Measurements from ENCODE around the gene LYAR.
"Not testable (repeated sequence)": the region's sequence is repeated elsewhere in the genome, so short reads cannot be mapped to it uniquely, and the experiment has no call there.

LYAR gene

DNA sequence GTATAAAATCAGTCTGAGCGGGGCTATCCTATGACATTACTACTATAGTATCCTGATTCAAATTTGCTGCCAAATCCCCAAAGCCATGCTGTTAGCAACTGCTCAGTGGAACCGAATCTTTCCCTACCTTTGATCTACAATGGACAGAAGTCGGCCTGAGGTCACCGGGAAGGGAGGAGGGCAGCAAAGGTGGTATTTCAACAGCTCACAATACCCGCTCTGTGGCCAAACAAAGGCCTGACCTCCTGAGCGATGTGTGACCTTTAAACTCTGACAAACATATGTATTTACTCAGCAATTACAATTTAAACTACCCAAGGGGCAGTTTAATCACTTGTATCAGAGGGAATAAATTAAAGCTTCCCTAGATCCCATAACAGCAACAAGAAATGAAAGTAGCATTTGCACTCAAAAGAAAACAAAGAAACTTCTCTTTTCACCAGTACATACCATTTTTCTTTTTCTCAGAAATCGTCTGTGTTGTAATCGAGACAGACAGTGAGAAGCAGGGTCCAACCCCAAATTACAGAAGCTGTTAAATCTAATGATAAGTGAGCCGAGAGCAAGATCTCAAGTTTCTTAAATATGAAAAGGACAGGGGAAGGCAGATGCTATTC is 30.4 kb downstream of the LYAR start:
- Histone ChIP-seq H3K4me1 (ENCODE audit: control insufficient read depth, insufficient read depth, low read length) (peaks cover 3% of the 10 kb centered on the region), H3K36me3 (ENCODE audit: insufficient read depth, low read length) (no peaks in the 10 kb centered on the region), H3K9me3 (replicated peaks; ENCODE audit: low read length) (no peaks in the 10 kb centered on the region), H3K4me3 (ENCODE audit: low read length) (no peak overlapping the region), H3K27me3 (ENCODE audit: control insufficient read depth, insufficient read depth, low read length) (peaks cover 18% of the 10 kb centered on the region), H3K9ac (ENCODE audit: low read depth, low read length) (no peak overlapping the region), H3K4me2 (ENCODE audit: low read length) (peak overlapping the region; percentile 39)

DNA sequence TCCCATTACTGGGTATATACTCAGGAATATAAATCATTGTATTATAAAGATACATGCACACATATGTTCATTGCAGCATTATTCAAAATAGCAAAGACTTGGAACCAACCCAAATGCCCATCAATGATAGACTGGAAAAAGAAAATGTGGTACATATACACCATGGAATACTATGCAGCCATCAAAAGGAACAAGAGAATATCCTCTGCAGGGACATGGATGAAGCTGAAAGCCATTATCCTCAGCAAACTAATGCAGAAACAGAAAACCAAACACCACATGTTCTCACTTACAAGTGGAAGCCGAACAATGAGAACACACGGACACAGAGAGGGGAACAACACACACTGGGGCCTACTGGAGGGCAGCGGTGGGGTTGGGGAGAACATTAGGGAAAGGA is 32.2 kb downstream of the LYAR start:
- H3K9ac ChIP-seq (ENCODE audit: low read depth, low read length); H3K4me1 ChIP-seq (ENCODE audit: control insufficient read depth, insufficient read depth, low read length); H3K9me3 ChIP-seq (replicated peaks; ENCODE audit: low read length); H3K4me3 ChIP-seq (ENCODE audit: low read length); H3K36me3 ChIP-seq (ENCODE audit: insufficient read depth, low read length); H3K4me2 ChIP-seq (ENCODE audit: low read length): not testable (repeated sequence)
- peaks cover 25% of the 10 kb centered on the region for H3K27me3 ChIP-seq (ENCODE audit: control insufficient read depth, insufficient read depth, low read length)

DNA sequence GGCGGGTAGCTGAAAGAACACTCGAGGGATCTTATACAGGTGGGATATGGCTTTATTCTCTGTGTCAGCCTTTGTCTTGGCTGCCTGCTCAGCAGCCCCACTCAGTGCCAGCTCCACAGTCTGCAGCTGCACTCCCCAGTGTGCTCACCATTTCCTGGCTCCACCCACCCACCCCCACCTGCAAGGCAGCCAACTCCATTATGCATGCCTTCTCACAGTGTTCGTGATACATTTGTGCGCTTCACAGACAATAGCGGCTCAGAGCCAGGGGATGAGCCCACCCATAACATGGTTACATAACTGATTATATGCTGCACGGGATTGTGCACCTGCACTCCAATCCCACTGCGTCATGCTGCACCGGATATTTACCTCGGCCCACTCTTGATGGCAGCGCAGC is 33.2 kb downstream of the LYAR start:
- Histone ChIP-seq H3K4me2 (ENCODE audit: low read length) (no peak overlapping the region), H3K36me3 (ENCODE audit: insufficient read depth, low read length) (no peaks in the 10 kb centered on the region), H3K27me3 (ENCODE audit: control insufficient read depth, insufficient read depth, low read length) (peaks cover 25% of the 10 kb centered on the region), H3K4me3 (ENCODE audit: low read length) (no peak overlapping the region), H3K9ac (ENCODE audit: low read depth, low read length) (no peak overlapping the region), H3K4me1 (ENCODE audit: control insufficient read depth, insufficient read depth, low read length) (peaks cover 3% of the 10 kb centered on the region), H3K9me3 (replicated peaks; ENCODE audit: low read length) (no peaks in the 10 kb centered on the region)

DNA sequence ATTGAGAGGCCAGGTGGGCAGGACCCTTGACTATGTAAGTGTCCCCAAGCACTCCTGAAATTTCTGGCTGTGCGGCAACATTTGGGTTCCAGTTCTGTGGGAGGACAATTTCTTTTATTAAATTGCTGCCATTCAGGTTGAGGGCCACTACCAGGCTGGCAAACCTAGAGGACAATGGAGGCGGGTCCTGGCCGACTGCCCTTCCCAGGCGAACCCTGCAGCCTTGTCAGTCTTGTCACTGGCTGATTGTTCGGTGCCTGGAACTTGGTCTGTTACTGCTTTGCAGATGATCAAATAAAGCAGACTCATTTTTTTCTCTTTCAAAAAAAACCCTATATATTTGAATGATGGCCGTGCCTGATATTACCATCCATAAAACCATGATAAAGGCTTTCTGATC is 35.3 kb downstream of the LYAR start:
- H3K4me1 ChIP-seq (ENCODE audit: control insufficient read depth, insufficient read depth, low read length) = no peaks in the 10 kb centered on the region
- H3K9ac ChIP-seq (ENCODE audit: low read depth, low read length) = no peak overlapping the region

DNA sequence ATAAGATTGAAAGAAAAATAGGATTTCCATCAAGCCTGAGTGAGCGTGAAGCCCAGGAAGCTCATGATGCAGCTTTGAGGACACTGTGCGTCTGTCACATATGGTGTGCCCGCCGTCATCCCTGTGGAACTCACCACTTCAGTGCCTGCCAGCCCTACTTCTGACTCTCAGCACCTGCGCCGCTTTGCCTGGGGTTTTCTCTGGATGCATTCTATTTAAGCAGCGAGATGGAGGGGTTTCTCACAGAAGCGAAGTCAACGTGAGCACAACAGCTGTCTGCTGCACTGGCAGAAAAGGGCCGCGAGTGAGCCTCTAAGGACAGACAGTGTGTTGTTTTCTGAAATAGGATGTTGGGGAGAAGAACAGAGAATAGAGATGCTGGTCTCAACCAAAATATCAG is 35.8 kb downstream of the LYAR start:
- Histone ChIP-seq H3K4me1 (ENCODE audit: control insufficient read depth, insufficient read depth, low read length) (peaks cover under 1% of the 10 kb centered on the region), H3K4me3 (ENCODE audit: low read length) (no peak overlapping the region), H3K27me3 (ENCODE audit: control insufficient read depth, insufficient read depth, low read length) (peaks cover 25% of the 10 kb centered on the region), H3K4me2 (ENCODE audit: low read length) (no peak overlapping the region), H3K36me3 (ENCODE audit: insufficient read depth, low read length) (no peaks in the 10 kb centered on the region), H3K9me3 (replicated peaks; ENCODE audit: low read length) (no peaks in the 10 kb centered on the region), H3K9ac (ENCODE audit: low read depth, low read length) (no peak overlapping the region)

More for the DNA sequence above, 35.3 kb downstream of the LYAR start:
- H3K27me3 ChIP-seq (ENCODE audit: control insufficient read depth, insufficient read depth, low read length) = peaks cover 25% of the 10 kb centered on the region
- H3K4me2 ChIP-seq (ENCODE audit: low read length) = no peak overlapping the region
- H3K9me3 ChIP-seq (replicated peaks; ENCODE audit: low read length) = no peaks in the 10 kb centered on the region
- H3K36me3 ChIP-seq (ENCODE audit: insufficient read depth, low read length) = no peaks in the 10 kb centered on the region
- no peak overlapping the region for H3K4me3 ChIP-seq (ENCODE audit: low read length)

DNA sequence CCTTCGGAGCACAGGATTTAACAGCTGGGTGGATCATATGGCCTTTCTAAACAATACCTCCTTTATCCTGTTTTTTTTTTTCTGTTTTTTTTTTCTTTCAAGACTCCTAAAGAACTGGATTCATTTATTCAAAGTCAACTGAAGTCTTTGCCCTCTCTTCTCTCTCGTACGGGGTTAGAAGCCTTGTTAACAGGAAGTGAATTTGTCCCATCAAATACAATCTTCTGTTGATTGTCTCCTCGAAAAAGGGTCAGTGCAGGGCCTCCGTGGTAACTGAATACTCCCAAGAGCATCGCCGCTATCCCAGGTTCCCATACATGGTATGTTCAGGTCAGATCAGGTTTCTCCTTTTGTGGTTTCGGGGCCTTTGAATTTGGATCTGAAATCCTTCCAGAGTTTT is 40.1 kb downstream of the LYAR start:
- peaks cover 15% of the 10 kb centered on the region for H3K4me1 ChIP-seq (ENCODE audit: control insufficient read depth, insufficient read depth, low read length)
- H3K9me3 ChIP-seq (replicated peaks; ENCODE audit: low read length) = no peaks in the 10 kb centered on the region
- no peak overlapping the region for H3K9ac ChIP-seq (ENCODE audit: low read depth, low read length)
- no peak overlapping the region for H3K4me2 ChIP-seq (ENCODE audit: low read length)
- peaks cover 10% of the 10 kb centered on the region for H3K27me3 ChIP-seq (ENCODE audit: control insufficient read depth, insufficient read depth, low read length)
- peaks cover 4% of the 10 kb centered on the region for H3K36me3 ChIP-seq (ENCODE audit: insufficient read depth, low read length)
- H3K4me3 ChIP-seq (ENCODE audit: low read length) = no peak overlapping the region

DNA sequence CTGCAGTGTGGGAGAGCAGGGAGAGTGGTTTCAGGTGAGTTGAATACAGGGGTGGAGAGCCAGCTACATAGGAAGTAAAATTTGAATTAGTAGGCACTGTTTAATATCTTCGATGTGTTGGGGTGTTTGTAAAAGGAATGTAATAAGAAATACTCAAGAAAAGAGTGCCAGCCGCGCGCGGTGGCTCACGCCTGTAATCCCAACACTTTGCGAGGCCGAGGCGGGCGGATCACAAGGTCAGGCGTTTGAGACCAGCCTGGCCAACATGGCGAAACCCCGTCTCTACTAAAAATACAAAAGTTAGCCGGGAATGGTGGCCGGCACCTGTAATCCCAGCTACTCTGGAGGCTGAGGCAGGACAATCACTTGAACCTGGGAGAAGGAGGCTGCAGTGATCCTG is 40.6 kb downstream of the LYAR start:
- not testable (repeated sequence) for H3K9me3 ChIP-seq (replicated peaks; ENCODE audit: low read length); H3K9ac ChIP-seq (ENCODE audit: low read depth, low read length); H3K36me3 ChIP-seq (ENCODE audit: insufficient read depth, low read length); H3K27me3 ChIP-seq (ENCODE audit: control insufficient read depth, insufficient read depth, low read length)
- H3K4me2 ChIP-seq (ENCODE audit: low read length) = peak overlapping the region; percentile 88
- H3K4me3 ChIP-seq (ENCODE audit: low read length) = peak overlapping the region; percentile 92
- peaks cover 15% of the 10 kb centered on the region for H3K4me1 ChIP-seq (ENCODE audit: control insufficient read depth, insufficient read depth, low read length)

DNA sequence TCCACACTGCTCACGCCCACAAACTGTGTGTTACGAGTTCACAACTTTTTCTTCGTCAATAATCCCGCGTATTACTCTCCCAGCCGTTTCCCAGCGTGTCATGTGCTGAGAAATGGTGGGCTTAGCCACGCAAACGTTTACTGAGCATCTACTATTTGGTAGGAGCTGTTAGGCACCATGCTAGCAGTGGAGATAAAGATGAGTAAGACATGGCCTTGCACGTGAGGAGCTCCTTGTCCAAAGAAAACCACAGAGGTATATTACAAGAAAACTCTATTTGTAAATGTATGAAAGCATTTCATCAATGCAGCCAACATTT is 41.1 kb downstream of the LYAR start:
- Histone ChIP-seq H3K9ac (ENCODE audit: low read depth, low read length) (peak overlapping the region; percentile 98), H3K4me3 (ENCODE audit: low read length) (peak overlapping the region; percentile 92), H3K27me3 (ENCODE audit: control insufficient read depth, insufficient read depth, low read length) (peaks cover under 1% of the 10 kb centered on the region), H3K9me3 (replicated peaks; ENCODE audit: low read length) (no peaks in the 10 kb centered on the region), H3K4me2 (ENCODE audit: low read length) (peak overlapping the region; percentile 88), H3K4me1 (ENCODE audit: control insufficient read depth, insufficient read depth, low read length) (peaks cover 15% of the 10 kb centered on the region), H3K36me3 (ENCODE audit: insufficient read depth, low read length) (peaks cover 11% of the 10 kb centered on the region)

DNA sequence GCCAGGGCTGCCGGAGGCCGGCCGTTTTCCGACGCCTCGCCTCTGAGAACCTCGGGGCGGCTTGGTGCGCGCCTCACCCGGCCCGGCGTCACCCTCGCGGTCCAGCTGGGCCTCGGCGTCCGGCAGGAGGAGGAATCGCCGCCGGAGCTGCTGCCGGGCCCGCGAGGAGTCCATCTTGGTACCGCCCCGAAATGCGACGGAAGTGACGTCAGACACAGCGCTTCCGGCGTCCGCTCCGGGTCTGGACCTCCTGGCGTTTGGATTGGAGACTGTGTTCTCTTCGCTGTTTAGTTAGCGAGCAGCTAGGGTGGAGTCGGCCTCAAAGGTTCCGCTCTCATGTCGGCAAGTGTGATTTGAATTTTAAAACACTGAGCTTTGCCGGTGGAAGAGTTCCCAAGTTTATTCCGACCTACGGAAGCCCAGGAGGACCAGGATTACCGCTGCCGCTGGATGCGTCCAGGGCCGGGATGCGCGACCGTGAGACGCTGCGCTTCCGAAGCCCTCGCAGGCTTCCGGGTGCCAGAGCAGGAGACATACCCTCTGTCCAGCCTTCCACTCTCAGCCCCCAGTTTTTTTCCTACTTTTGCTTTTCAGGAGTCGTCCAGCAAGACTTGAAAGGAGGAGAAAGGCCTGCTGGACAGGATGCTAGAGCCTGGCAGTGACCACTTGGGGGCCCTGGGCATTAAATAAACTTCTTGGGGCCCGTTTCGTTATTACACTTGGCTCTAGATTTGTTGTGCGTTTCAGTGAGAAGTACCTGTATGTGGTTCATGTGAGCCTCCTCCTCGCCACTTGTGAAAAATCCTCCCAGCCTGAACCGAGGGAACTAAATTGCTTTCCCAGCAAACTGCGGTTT is 41.7 kb downstream of the LYAR start, which contains the start of gene TMEM128:
Gene TMEM128 (minus strand): TSS at position 195 of the 856 bp plus-strand sequence. CDS start 21 bp downstream, at position 174.
- Histone ChIP-seq H3K4me3 (ENCODE audit: low read length) (peak within 1 kb of the TSS; percentile 92), H3K4me1 (ENCODE audit: control insufficient read depth, insufficient read depth, low read length) (peaks cover 15% of the 10 kb centered on the region), H3K27me3 (ENCODE audit: control insufficient read depth, insufficient read depth, low read length) (no peaks in the 10 kb centered on the region), H3K9ac (ENCODE audit: low read depth, low read length) (peak within 1 kb of the TSS; percentile 98), H3K4me2 (ENCODE audit: low read length) (peak within 1 kb of the TSS; percentile 88), H3K9me3 (replicated peaks; ENCODE audit: low read length) (no peaks in the 10 kb centered on the region), H3K36me3 (ENCODE audit: insufficient read depth, low read length) (peaks cover 17% of the 10 kb centered on the region)

DNA sequence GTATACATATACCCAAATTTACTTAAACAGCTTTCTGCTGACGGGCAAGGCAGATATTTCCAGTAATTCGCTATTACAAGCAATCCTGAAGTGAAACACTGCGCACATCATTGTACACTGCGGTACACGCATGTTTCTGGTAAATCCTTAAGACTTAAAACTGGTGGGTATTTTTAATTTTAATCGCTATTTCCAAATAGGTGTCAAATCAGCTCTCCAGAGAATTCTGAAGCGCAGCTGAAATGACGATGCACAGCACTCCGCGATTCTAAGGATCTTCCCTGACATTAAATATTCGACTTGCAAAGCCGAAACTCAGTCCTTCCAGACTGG is 42.3 kb downstream of the LYAR start:
- Histone ChIP-seq H3K9me3 (replicated peaks; ENCODE audit: low read length) (no peaks in the 10 kb centered on the region), H3K4me1 (ENCODE audit: control insufficient read depth, insufficient read depth, low read length) (peaks cover 15% of the 10 kb centered on the region), H3K36me3 (ENCODE audit: insufficient read depth, low read length) (peaks cover 17% of the 10 kb centered on the region), H3K27me3 (ENCODE audit: control insufficient read depth, insufficient read depth, low read length) (no peaks in the 10 kb centered on the region), H3K9ac (ENCODE audit: low read depth, low read length) (peak overlapping the region; percentile 98), H3K4me2 (ENCODE audit: low read length) (peak overlapping the region; percentile 88), H3K4me3 (ENCODE audit: low read length) (peak overlapping the region; percentile 92)

DNA sequence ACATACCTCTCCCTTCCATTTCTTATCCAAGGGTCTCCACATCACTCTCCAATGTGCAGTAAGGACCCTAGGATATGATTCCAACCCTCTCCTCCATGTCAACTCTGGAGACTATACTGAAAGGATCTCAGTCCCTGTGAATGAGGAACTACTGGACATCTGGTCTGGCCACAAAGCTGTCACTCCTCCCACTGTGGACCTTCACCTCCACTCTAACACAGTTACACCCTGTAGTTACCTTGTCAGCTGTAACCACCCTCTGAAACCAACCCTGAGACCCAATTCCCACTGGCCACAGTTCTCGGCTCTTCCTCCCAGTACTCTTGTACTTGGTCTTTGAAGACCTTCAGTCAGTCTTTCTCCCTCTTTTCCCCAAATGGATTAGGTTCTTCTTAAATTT is 44.8 kb downstream of the LYAR start:
- no peaks in the 10 kb centered on the region for H3K9me3 ChIP-seq (replicated peaks; ENCODE audit: low read length)
- no peak overlapping the region for H3K4me2 ChIP-seq (ENCODE audit: low read length)
- H3K9ac ChIP-seq (ENCODE audit: low read depth, low read length) = no peak overlapping the region
- H3K4me1 ChIP-seq (ENCODE audit: control insufficient read depth, insufficient read depth, low read length) = peaks cover 15% of the 10 kb centered on the region
- no peak overlapping the region for H3K4me3 ChIP-seq (ENCODE audit: low read length)
- peaks cover 27% of the 10 kb centered on the region for H3K36me3 ChIP-seq (ENCODE audit: insufficient read depth, low read length)
- H3K27me3 ChIP-seq (ENCODE audit: control insufficient read depth, insufficient read depth, low read length) = no peaks in the 10 kb centered on the region

DNA sequence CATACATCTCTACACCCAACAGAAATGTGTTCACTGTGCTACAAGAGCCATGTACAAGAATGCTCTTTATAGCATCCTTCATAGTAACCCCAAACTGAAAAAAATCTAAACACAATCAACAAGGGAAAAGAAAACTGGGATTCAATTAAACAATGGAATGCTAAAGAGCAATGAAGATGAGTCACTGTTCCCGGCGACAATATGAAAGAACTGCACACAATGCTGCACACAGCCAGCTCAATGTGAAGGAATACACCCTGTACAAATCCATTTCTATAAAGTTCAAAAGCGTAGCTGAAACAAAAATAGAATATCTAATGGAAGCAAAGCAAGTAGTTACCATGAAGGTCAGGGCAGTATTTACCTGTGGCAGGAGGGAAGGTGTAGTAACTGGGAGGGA is 50.4 kb downstream of the LYAR start:
- not testable (repeated sequence) for H3K4me1 ChIP-seq (ENCODE audit: control insufficient read depth, insufficient read depth, low read length); H3K4me3 ChIP-seq (ENCODE audit: low read length); H3K27me3 ChIP-seq (ENCODE audit: control insufficient read depth, insufficient read depth, low read length); H3K4me2 ChIP-seq (ENCODE audit: low read length); H3K9me3 ChIP-seq (replicated peaks; ENCODE audit: low read length); H3K9ac ChIP-seq (ENCODE audit: low read depth, low read length)
- peaks cover 32% of the 10 kb centered on the region for H3K36me3 ChIP-seq (ENCODE audit: insufficient read depth, low read length)

All from skeletal muscle satellite cell (primary cell).